ENCODE results near the gene PKP4.

Gene PKP4

GRCh38 chr2:158459161-158460003, 2.6 kb downstream of the PKP4 start:
- DNase-seq (ENCODE audit: low spot score) = no peak
- ATAC-seq (ENCODE audit: low read depth) = no peak
- TF ChIP-seq CTCF (IDR thresholded peaks at IDR 0.05; ENCODE audit: poor library complexity, severe bottlenecking) = no peak

GRCh38 chr2:158460632-158461297, 4.0 kb downstream of the PKP4 start:
- TF ChIP-seq CTCF (IDR thresholded peaks at IDR 0.05; ENCODE audit: poor library complexity, severe bottlenecking) = peak; percentile 40
- H3K36me3 ChIP-seq (ENCODE audit: low read depth) = peaks cover 16% of the 10 kb centered on the region
- H3K27me3 ChIP-seq (ENCODE audit: insufficient read depth, poor library complexity, severe bottlenecking) = no peaks in the 10 kb centered on the region
- H3K9me3 ChIP-seq (ENCODE audit: severe bottlenecking) = no peaks in the 10 kb centered on the region
- ATAC-seq (ENCODE audit: low read depth) = no peak
- no peak overlapping the region for H3K4me3 ChIP-seq (ENCODE audit: severe bottlenecking)
- H3K4me1 ChIP-seq (ENCODE audit: insufficient read depth, poor library complexity, severe bottlenecking) = peaks cover 18% of the 10 kb centered on the region
- no peak overlapping the region for H3K27ac ChIP-seq (ENCODE audit: poor library complexity, severe bottlenecking)
- no peak for DNase-seq (ENCODE audit: low spot score)

More at GRCh38 chr2:158459161-158460003, 2.6 kb downstream of the PKP4 start:
- H3K4me3 ChIP-seq (ENCODE audit: severe bottlenecking) = peak overlapping the region; percentile 64
- peak overlapping the region; percentile 82 for H3K27ac ChIP-seq (ENCODE audit: poor library complexity, severe bottlenecking)
- H3K9me3 ChIP-seq (ENCODE audit: severe bottlenecking) = no peaks in the 10 kb centered on the region
- H3K4me1 ChIP-seq (ENCODE audit: insufficient read depth, poor library complexity, severe bottlenecking) = peaks cover 18% of the 10 kb centered on the region
- H3K36me3 ChIP-seq (ENCODE audit: low read depth) = peaks cover 8% of the 10 kb centered on the region
- no peaks in the 10 kb centered on the region for H3K27me3 ChIP-seq (ENCODE audit: insufficient read depth, poor library complexity, severe bottlenecking)

- no peak for DNase-seq (ENCODE audit: low spot score)
- Histone ChIP-seq H3K27me3 (ENCODE audit: insufficient read depth, poor library complexity, severe bottlenecking) (no peaks in the 10 kb centered on the region), H3K9me3 (ENCODE audit: severe bottlenecking) (no peaks in the 10 kb centered on the region), H3K4me3 (ENCODE audit: severe bottlenecking) (no peak overlapping the region), H3K4me1 (ENCODE audit: insufficient read depth, poor library complexity, severe bottlenecking) (peaks cover 18% of the 10 kb centered on the region), H3K36me3 (ENCODE audit: low read depth) (peaks cover 20% of the 10 kb centered on the region), H3K27ac (ENCODE audit: poor library complexity, severe bottlenecking) (no peak overlapping the region)
- no peak for TF ChIP-seq CTCF (IDR thresholded peaks at IDR 0.05; ENCODE audit: poor library complexity, severe bottlenecking)
- ATAC-seq (ENCODE audit: low read depth) = no peak
Observed at GRCh38 chr2:158463496-158464095, 6.8 kb downstream of the PKP4 start.

GRCh38 chr2:158464426-158465281, 7.9 kb downstream of the PKP4 start:
- peaks cover 20% of the 10 kb centered on the region for H3K36me3 ChIP-seq (ENCODE audit: low read depth)
- H3K27me3 ChIP-seq (ENCODE audit: insufficient read depth, poor library complexity, severe bottlenecking) = no peaks in the 10 kb centered on the region
- H3K4me3 ChIP-seq (ENCODE audit: severe bottlenecking) = no peak overlapping the region
- peak; percentile 64 for TF ChIP-seq CTCF (IDR thresholded peaks at IDR 0.05; ENCODE audit: poor library complexity, severe bottlenecking)
- DNase-seq (ENCODE audit: low spot score) (no peak), ATAC-seq (ENCODE audit: low read depth) (0 out of 3 replicates have a peak, but pooled peaks have one; percentile 48)
- H3K27ac ChIP-seq (ENCODE audit: poor library complexity, severe bottlenecking) = no peak overlapping the region
- no peaks in the 10 kb centered on the region for H3K9me3 ChIP-seq (ENCODE audit: severe bottlenecking)
- peaks cover 17% of the 10 kb centered on the region for H3K4me1 ChIP-seq (ENCODE audit: insufficient read depth, poor library complexity, severe bottlenecking)

Measured in RWPE2 (cell line).